Parathyroid adenoma (tissue), 2 donors: ENCODE measurements around the gene CDK5RAP1.
"Not testable (repeated sequence)": the region's sequence is repeated elsewhere in the genome, so short reads cannot be mapped to it uniquely, and the experiment has no call there.

Experiments used
- H2AFZ ChIP-seq: fragments of 300-600 bp; sonication (generic); one replicate; pipeline ENCODE4 v1.7.0; 2017; ENCODE audit warnings: antibody characterized with exemption, mild to moderate bottlenecking
- H3K27ac ChIP-seq: fragments of 300-600 bp; sonication (generic); one replicate; pipeline ENCODE4 v1.7.0; 2017
- H3K27me3 ChIP-seq: fragments of 300-600 bp; sonication (generic); one replicate; pipeline ENCODE4 v1.7.0; 2017; ENCODE audit warnings: low read length; ENCODE audit not compliant: control insufficient read depth, insufficient read depth
- H3K36me3 ChIP-seq: fragments of 300-600 bp; sonication (generic); one replicate; pipeline ENCODE4 v1.7.0; 2017; ENCODE audit warnings: low read length; ENCODE audit not compliant: control insufficient read depth, insufficient read depth
- H3K4me1 ChIP-seq: fragments of 300-600 bp; sonication (generic); one replicate; pipeline ENCODE4 v1.7.0; 2017; ENCODE audit warnings: control low read depth
- H3K4me2 ChIP-seq: fragments of 300-600 bp; sonication (generic); one replicate; pipeline ENCODE4 v1.7.0; 2017; ENCODE audit warnings: low read length
- H3K4me3 ChIP-seq: fragments of 300-600 bp; sonication (generic); one replicate; pipeline ENCODE4 v1.7.0; 2017; ENCODE audit warnings: low read depth, low read length
- H3K79me2 ChIP-seq: fragments of 300-600 bp; sonication (generic); one replicate; pipeline ENCODE4 v1.7.0; 2017; ENCODE audit warnings: control low read depth
- H3K9ac ChIP-seq: fragments of 300-600 bp; sonication (generic); one replicate; pipeline ENCODE4 v1.7.0; 2017; ENCODE audit warnings: mild to moderate bottlenecking
- H3K9me3 ChIP-seq: fragments of 300-600 bp; sonication (generic); one replicate; pipeline ENCODE4 v1.7.0; 2017; ENCODE audit warnings: low read length; ENCODE audit not compliant: control insufficient read depth
- CTCF ChIP-seq: fragments of 300-600 bp; sonication (generic); IDR thresholded peaks from one replicate; pipeline ENCODE4 v1.7.0; 2017; ENCODE audit warnings: antibody characterized with exemption, mild to moderate bottlenecking
- donor health status: primary hyperparathyroidism.

The CDK5RAP1 gene

DNA sequence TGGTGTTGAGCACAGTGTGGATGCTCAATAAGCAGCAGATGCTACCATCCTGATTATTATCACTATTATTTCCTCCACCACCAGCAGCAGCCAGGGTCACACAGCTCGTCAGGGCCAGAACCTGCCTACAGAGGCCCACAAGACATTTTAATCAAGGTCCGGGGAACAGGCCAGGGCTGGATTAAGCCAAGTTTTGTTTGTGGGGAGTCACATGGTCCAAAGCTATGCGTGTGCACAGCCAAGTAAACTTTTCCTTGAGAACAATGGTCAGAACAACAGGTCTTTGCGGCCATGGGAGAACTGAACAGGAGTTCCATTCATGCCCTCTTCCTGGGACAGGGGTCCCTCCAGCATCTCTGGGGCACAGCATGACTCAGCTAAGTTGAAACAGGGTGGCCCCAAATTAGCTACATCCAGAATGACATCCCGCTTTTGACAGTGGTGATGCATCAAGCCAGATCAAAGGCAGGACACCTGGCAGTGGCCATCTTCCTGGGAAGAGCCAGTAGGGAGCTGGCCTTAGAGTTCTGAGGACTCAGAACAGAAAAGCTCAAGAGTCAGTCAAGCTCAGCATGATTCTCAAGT, 30.6 kb upstream of the CDK5RAP1 start:
- Histone ChIP-seq H3K27me3 (no peaks in the 10 kb centered on the region), H3K4me3 (no peak overlapping the region), H3K9ac (no peak overlapping the region), H3K27ac (no peak overlapping the region), H3K79me2 (no peaks in the 10 kb centered on the region), H3K9me3 (no peaks in the 10 kb centered on the region), H2AFZ (no peak overlapping the region), H3K36me3 (no peaks in the 10 kb centered on the region), H3K4me2 (no peak overlapping the region), H3K4me1 (no peaks in the 10 kb centered on the region)
- no peak for TF ChIP-seq CTCF

DNA sequence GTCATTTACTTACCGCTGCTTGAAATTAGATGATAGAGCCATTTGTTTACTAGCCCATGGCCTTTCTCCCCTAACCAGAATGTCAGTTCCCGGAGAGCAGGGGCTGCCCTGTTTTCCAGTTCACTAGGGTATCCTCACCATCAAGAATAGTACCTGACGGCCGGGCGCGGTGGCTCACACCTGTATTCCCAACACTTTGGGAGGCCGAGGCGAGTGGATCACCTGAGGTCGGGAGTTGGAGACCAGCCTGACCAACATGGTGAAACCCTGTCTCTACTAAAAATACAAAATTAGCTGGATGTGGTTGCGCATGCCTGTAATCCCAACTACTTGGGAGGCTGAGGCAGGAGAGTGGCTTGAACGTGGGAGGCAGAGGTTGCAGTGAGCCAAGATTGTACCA, 22.6 kb upstream of the CDK5RAP1 start:
- not testable (repeated sequence) for H3K27me3 ChIP-seq, H2AFZ ChIP-seq, H3K9ac ChIP-seq, H3K4me2 ChIP-seq, H3K4me1 ChIP-seq, H3K4me3 ChIP-seq, H3K79me2 ChIP-seq, H3K27ac ChIP-seq, H3K9me3 ChIP-seq, H3K36me3 ChIP-seq

- H3K27me3 ChIP-seq = no peaks in the 10 kb centered on the region
- no peak overlapping the region for H3K27ac ChIP-seq
Measured at GRCh38 chr20:33423141-33423834, 22.0 kb upstream of the CDK5RAP1 start.

GRCh38 chr20:33419140-33419974, 18.0 kb upstream of the CDK5RAP1 start:
- Histone ChIP-seq H3K9me3 (no peaks in the 10 kb centered on the region), H3K27ac (no peak overlapping the region), H3K4me2 (no peak overlapping the region), H3K9ac (no peak overlapping the region), H2AFZ (no peak overlapping the region), H3K27me3 (no peaks in the 10 kb centered on the region), H3K36me3 (no peaks in the 10 kb centered on the region), H3K79me2 (no peaks in the 10 kb centered on the region), H3K4me1 (peaks cover 2% of the 10 kb centered on the region), H3K4me3 (no peak overlapping the region)
- no peak for TF ChIP-seq CTCF

More at GRCh38 chr20:33423141-33423834, 22.0 kb upstream of the CDK5RAP1 start:
- Histone ChIP-seq H3K79me2 (no peaks in the 10 kb centered on the region), H3K9ac (no peak overlapping the region), H3K4me2 (no peak overlapping the region), H3K9me3 (no peaks in the 10 kb centered on the region), H3K36me3 (no peaks in the 10 kb centered on the region), H3K4me1 (no peaks in the 10 kb centered on the region), H3K4me3 (no peak overlapping the region), H2AFZ (no peak overlapping the region)
- TF ChIP-seq CTCF = no peak

DNA sequence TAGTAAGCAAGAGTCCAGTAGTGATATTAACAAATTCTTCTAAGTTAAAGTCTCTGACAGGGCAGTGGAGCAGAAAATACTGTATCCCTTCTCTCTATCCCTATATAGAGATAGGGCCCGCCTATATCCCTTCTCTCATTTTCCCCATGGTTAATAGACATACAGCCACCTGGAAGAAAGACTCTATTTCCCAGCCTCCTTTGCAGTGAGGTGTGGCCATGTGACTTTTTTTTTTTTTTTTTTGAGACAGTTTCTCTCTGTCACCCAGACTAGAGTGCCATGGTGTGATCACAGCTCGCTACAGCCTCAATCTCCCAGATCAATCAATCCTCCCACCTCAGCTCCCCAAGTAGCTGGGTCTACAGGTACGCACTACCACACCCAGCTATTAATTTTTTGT, 16.7 kb upstream of the CDK5RAP1 start:
- Histone ChIP-seq H3K4me3 (no peak overlapping the region), H3K9me3 (no peaks in the 10 kb centered on the region), H3K9ac (no peak overlapping the region), H3K4me2 (no peak overlapping the region), H3K79me2 (no peaks in the 10 kb centered on the region), H3K4me1 (peaks cover 2% of the 10 kb centered on the region), H3K27ac (no peak overlapping the region), H3K36me3 (no peaks in the 10 kb centered on the region), H3K27me3 (no peaks in the 10 kb centered on the region), H2AFZ (no peak overlapping the region)
- no peak for TF ChIP-seq CTCF
